K562 (cell line): ENCODE data around the gene SPAG16. TPM values are rescaled to one million over a fixed set of nuclear protein-coding genes. Genes with fewer than 3 reads are reported as not detected.

ENCODE experiments used
- ATAC-seq: fragments of 200-7000 bp; cut with Tn5 transposase; 3 replicates; pipeline ENCODE4 v1.9.1; 2020; ENCODE audit warnings: moderate library complexity
- BruUV-seq: library from RNA; stranded (reverse); fragments of 400-500 nt; replicated peaks from 2 replicates; lab custom pipeline; 2021; lab: Mats Ljungman, UMichigan
- CTCF ChIA-PET: fragments of 300-600 bp; formaldehyde crosslinking; extraction: SDS; loops from one replicate; lab custom pipeline; 2021; ENCODE audit warnings: low intra/inter-chr PET ratio; lab: Yijun Ruan, JAX
- POLR2A ChIA-PET: fragments of 300-600, 350-650 bp; sonication (Branson Sonifier 250); formaldehyde crosslinking; extraction: SDS; loops from one replicate; lab custom pipeline; 2021; ENCODE audit warnings: antibody characterized with exemption, inconsistent platforms; lab: Yijun Ruan, JAX
- DNase-seq, 4 experiments: peaks; one replicate each; pipeline versions ENCODE4 v3.0.0 to v3.0.0-alpha.2; 2011 to 2018; ENCODE audit warnings: low spot score in 3 of 4, mixed read lengths in 3 of 4; ENCODE audit errors: extremely low read depth in 1 of 4
- FAIRE-seq: peaks from 2 replicates; lab custom pipeline; 2011; peaks lifted over from hg19 to GRCh38; lab: Jason Lieb, UNC
- H2AFZ ChIP-seq: 2 replicates; pipeline ENCODE4 v1.6.0; 2011; ENCODE audit warnings: low read depth, low read length, control low read depth, inconsistent platforms
- H3K27ac ChIP-seq: fragments of 200-600 bp; 3 replicates; pipeline ENCODE4 v1.8.0; 2011; ENCODE audit warnings: low read depth, mild to moderate bottlenecking, control low read depth, inconsistent platforms, low read length, moderate library complexity, mixed read lengths; ENCODE audit errors: extremely low read depth
- H3K27me3 ChIP-seq, 2 experiments: fragments of 300-600 bp in 1 of 2; 2 replicates in 1 of 2; 3 replicates in 1 of 2; pipeline versions ENCODE4 v1.6.0 to v1.8.0; 2011; ENCODE audit warnings: inconsistent platforms in 2 of 2, low read length in 2 of 2, mild to moderate bottlenecking in 1 of 2, mixed read lengths in 1 of 2, moderate library complexity in 1 of 2; ENCODE audit not compliant: control insufficient read depth in 2 of 2, insufficient read depth in 2 of 2
- H3K36me3 ChIP-seq: fragments of 300-600 bp; 3 replicates; pipeline ENCODE4 v1.8.0; 2011; ENCODE audit warnings: mild to moderate bottlenecking, low read length, inconsistent platforms; ENCODE audit not compliant: control insufficient read depth, insufficient read depth
- H3K4me1 ChIP-seq, 2 experiments: fragments of 200-600 bp in 1 of 2; replicated peaks in 1 of 2; 2 replicates in 1 of 2; 3 replicates in 1 of 2; pipeline versions ENCODE4 v1.5.1 to v1.8.0; 2011; ENCODE audit warnings: inconsistent platforms in 2 of 2, low read length in 2 of 2, mild to moderate bottlenecking in 1 of 2, mixed read lengths in 1 of 2, moderate library complexity in 1 of 2; ENCODE audit not compliant: control insufficient read depth in 2 of 2, insufficient read depth in 2 of 2
- H3K4me2 ChIP-seq: 2 replicates; pipeline ENCODE4 v1.6.1; 2011; ENCODE audit warnings: low read length, control low read depth, inconsistent platforms, mixed read lengths; ENCODE audit not compliant: insufficient read depth
- H3K4me3 ChIP-seq: fragments of 200-600 bp; sonication (generic), shearing (Covaris generic); 2 replicates; pipeline ENCODE4 v1.5.1; 2016; ENCODE audit warnings: control low read depth, inconsistent platforms
- H3K79me2 ChIP-seq: fragments of 200-600 bp; 3 replicates; pipeline ENCODE4 v1.8.0; 2011; ENCODE audit warnings: low read length, inconsistent platforms; ENCODE audit not compliant: control insufficient read depth, insufficient read depth
- H3K9ac ChIP-seq, 2 experiments: 2 replicates each; pipeline versions ENCODE4 v1.6.0 to v1.6.1; 2011; ENCODE audit warnings: low read depth in 2 of 2, low read length in 2 of 2, control low read depth in 1 of 2, inconsistent platforms in 1 of 2, mild to moderate bottlenecking in 1 of 2, mixed read lengths in 1 of 2; ENCODE audit not compliant: insufficient read depth in 1 of 2
- H3K9me1 ChIP-seq: one replicate; pipeline ENCODE4 v1.6.0; 2011; ENCODE audit warnings: inconsistent platforms, mild to moderate bottlenecking, low read length, moderate library complexity; ENCODE audit not compliant: control insufficient read depth, insufficient read depth
- H3K9me3 ChIP-seq: replicated peaks from 2 replicates; pipeline ENCODE4 v1.5.1; 2011; ENCODE audit warnings: low read depth, low read length, inconsistent platforms; ENCODE audit not compliant: control insufficient read depth, insufficient read depth
- H4K20me1 ChIP-seq: replicated peaks from 2 replicates; pipeline ENCODE4 v1.6.1; 2011; ENCODE audit warnings: low read length, inconsistent platforms, mixed read lengths; ENCODE audit not compliant: control insufficient read depth, insufficient read depth
- BHLHE40 ChIP-seq: IDR thresholded peaks from 2 replicates; pipeline ENCODE4 v1.6.1; 2011; ENCODE audit warnings: low read length, improper control_type of control experiment
- BMI1 ChIP-seq: fragments of 150-350 bp; IDR thresholded peaks from 2 replicates; pipeline ENCODE4 v1.6.1; 2014; ENCODE audit warnings: low read length
- C11orf30 ChIP-seq: fragments of 450-650 bp; IDR thresholded peaks from 2 replicates; pipeline ENCODE4 v1.6.1; 2016; ENCODE audit warnings: low read depth, mild to moderate bottlenecking
- CBFB ChIP-seq: sonication (generic); formaldehyde crosslinking; IDR thresholded peaks from 2 replicates; pipeline ENCODE4 v1.4.0; 2020; ENCODE audit warnings: mild to moderate bottlenecking, missing genetic modification reagents
- CBX1 ChIP-seq: sonication (generic); IDR thresholded peaks from 2 replicates; pipeline ENCODE4 v1.6.1; 2016; ENCODE audit warnings: antibody characterized with exemption, low read depth, mild to moderate bottlenecking
- GATAD2B ChIP-seq: fragments of 450-650 bp; IDR thresholded peaks from 2 replicates; pipeline ENCODE4 v1.6.1; 2017; ENCODE audit warnings: mild to moderate bottlenecking, borderline replicate concordance
- RFX5 ChIP-seq: IDR thresholded peaks from 2 replicates; pipeline ENCODE4 v1.6.1; 2011; ENCODE audit warnings: low read depth, mild to moderate bottlenecking, improper control_type of control experiment, low read length
- ZC3H8 ChIP-seq: fragments of 450-650 bp; IDR thresholded peaks from 2 replicates; pipeline ENCODE4 v1.6.1; 2017
- ZNF263 ChIP-seq: sonication (generic); formaldehyde crosslinking; IDR thresholded peaks from 2 replicates; pipeline ENCODE4 v1.8.0; 2022; ENCODE audit warnings: mild to moderate bottlenecking, missing genetic modification reagents, borderline replicate concordance
- ZNF785 ChIP-seq: fragments of 250-450 bp; sonication (Bioruptor Pico); IDR thresholded peaks from 2 replicates; pipeline ENCODE4 v1.4.0; 2020; ENCODE audit warnings: mild to moderate bottlenecking
- WGBS: fragments of 100-300 bp; shearing (Covaris generic); methylation state at CpG from one replicate; pipeline ENCODE4 v1.1.6; 2016; ENCODE audit warnings: low coverage, mixed read lengths; ENCODE audit not compliant: insufficient coverage; ENCODE audit errors: missing lambda C conversion rate; 5-methylcytosine and 5-hydroxymethylcytosine counted together
- in situ Hi-C: fragments of 300-500 bp; cut with MboI; formaldehyde crosslinking; loops from 4 replicates; pipeline ENCODE4 v1.15.0; 2018; ENCODE audit warnings: inconsistent platforms, mixed read lengths
- intact Hi-C: fragments of 100-400 bp; cut with micrococcal nuclease; formaldehyde crosslinking; loops from 2 replicates; pipeline ENCODE4 v1.14.2; 2022
- polyA plus RNA-seq, 8 experiments: library from polyadenylated mRNA; depleted of rRNA in 4 of 8; stranded (reverse) in 5 of 8; unstranded in 3 of 8; fragments of >200 nt; fragmentation: Nextera tagmentation in 2 of 8; fragmentation: Illumina TruSeq in 1 of 8; extraction: Ambion mirVana in 2 of 8; extraction: Trizol in 1 of 8; gene quantifications; 2 replicates each; pipeline versions ENCODE4 v1.2.1 to v1.2.3, GENCODE V29; 2011 to 2014; ENCODE audit warnings: inconsistent platforms in 1 of 8, missing spikeins in 1 of 8
- total RNA-seq, 7 experiments: library from RNA; depleted of rRNA in 6 of 7; stranded (reverse); fragments of >200 nt in 6 of 7; fragmentation: Illumina TruSeq in 2 of 7; extraction: Trizol in 2 of 7; gene quantifications; 2 replicates each; pipeline versions ENCODE4 v1.2.1 to v1.2.3, GENCODE V29; 2011 to 2021; ENCODE audit warnings: low replicate concordance in 1 of 7

SPAG16 gene
- total and polyA plus RNA-seq, 9 of the 15 experiments (the other 6 are each of a cell fraction or from before 2014, with no cell fraction given): 0.98 to 5.9 (median 3.5) TPM

DNA sequence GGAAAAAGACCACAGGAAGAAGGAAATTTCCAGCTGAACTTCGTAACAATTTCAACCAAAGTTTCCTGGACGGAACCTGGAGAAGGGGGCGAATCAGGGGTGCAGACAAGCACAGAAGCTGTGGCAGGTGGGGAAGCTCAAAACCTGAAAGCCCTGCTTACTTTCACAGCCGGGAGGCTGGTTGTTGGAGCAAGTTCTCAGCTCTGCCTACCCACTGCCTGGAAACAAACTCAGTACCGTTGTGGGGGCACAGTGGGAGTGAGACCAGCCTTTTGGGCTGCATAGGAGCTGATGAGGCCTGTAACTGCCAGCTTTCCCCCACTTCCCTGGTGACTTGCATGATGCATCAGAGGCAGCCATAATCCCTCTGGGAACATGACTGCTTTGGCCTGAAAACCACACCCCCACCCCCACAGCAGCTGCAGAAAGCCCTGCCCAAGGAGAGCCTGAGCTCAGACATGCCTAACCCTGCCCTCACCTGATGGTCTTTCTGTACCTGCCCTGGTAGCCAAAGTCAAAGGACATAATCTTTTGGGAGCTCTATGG, 919.6 kb downstream of the SPAG16 start:
- H3K4me1 ChIP-seq: no peaks in the 10 kb centered on the region
- no peak overlapping the region for H2AFZ ChIP-seq
- in situ Hi-C loops: no loop called here
- H3K4me2 ChIP-seq: no peak overlapping the region
- DNase-seq (no peak), FAIRE-seq (no peak), ATAC-seq (no peak)
- H3K9me1 ChIP-seq: no peaks in the 10 kb centered on the region
- CTCF ChIA-PET: no interaction called here
- 0% methylated on average over 4 of the region's 5 CpGs for WGBS
- no peak overlapping the region for H3K9ac ChIP-seq
- no peak overlapping the region for H3K4me3 ChIP-seq
- POLR2A ChIA-PET: no interaction called here
- no TSS peak for BruUV-seq
- H3K9me3 ChIP-seq: no peaks in the 10 kb centered on the region
- no peak overlapping the region for H3K27ac ChIP-seq
- intact Hi-C loops: no loop called here
- H3K79me2 ChIP-seq: no peaks in the 10 kb centered on the region
- H3K27me3 ChIP-seq: no peaks in the 10 kb centered on the region
- no peaks in the 10 kb centered on the region for H3K36me3 ChIP-seq
- TF ChIP-seq BHLHE40 (no peak), ZC3H8 (no peak), GATAD2B (no peak), ZNF263 (CRISPR knock-in tag) (no peak), C11orf30 (no peak), ZNF785 (CRISPR knock-in tag) (no peak)
- H4K20me1 ChIP-seq: no peaks in the 10 kb centered on the region

DNA sequence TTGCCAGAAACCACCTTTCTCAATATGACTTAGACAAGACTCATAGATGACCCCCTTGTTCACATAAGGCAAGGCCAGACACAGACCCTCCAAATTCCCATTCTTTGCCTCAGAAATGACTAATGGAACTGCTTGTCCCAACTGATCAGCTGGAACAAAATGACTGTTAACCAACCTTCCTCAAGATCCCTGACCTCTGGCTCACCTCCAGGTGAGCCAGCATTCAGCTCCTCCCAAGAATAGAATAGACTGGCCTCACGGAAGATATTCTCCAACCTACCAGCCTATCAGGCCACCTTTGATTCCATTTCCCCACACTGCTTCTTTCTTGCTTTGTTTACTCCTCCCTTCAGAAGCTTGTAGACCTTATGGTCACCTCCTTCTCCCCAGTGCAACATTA, 930.8 kb downstream of the SPAG16 start:
- FAIRE-seq (no peak), ATAC-seq (no peak), DNase-seq (no peak)
- intact Hi-C loops (no loop called here), in situ Hi-C loops (no loop called here)
- WGBS: 0% methylated on average over 1 of the region's 1 CpG
- no peak overlapping the region for H3K4me2 ChIP-seq
- H3K79me2 ChIP-seq: no peaks in the 10 kb centered on the region
- no peaks in the 10 kb centered on the region for H3K9me3 ChIP-seq
- H3K27ac ChIP-seq: no peak overlapping the region
- no peaks in the 10 kb centered on the region for H3K4me1 ChIP-seq
- no peaks in the 10 kb centered on the region for H3K36me3 ChIP-seq
- H4K20me1 ChIP-seq: no peaks in the 10 kb centered on the region
- H3K9ac ChIP-seq: no peak overlapping the region
- H3K27me3 ChIP-seq: no peaks in the 10 kb centered on the region
- ChIA-PET CTCF (no interaction called here), POLR2A (no interaction called here)
- no peaks in the 10 kb centered on the region for H3K9me1 ChIP-seq
- H2AFZ ChIP-seq: no peak overlapping the region
- BruUV-seq: no TSS peak
- H3K4me3 ChIP-seq: no peak overlapping the region
- no peak for TF ChIP-seq CBFB (CRISPR knock-in tag)
- no peak for TF ChIP-seq RFX5
- no peak for TF ChIP-seq CBX1
- no peak for TF ChIP-seq BMI1
